Left ventricle myocardium superior (tissue), 1 donor: ENCODE measurements around the gene SPTBN5. TPM values are rescaled to one million over a fixed set of nuclear protein-coding genes. Genes with fewer than 3 reads are reported as not detected.

Experiments
- ATAC-seq: fragments of 200-7000 bp; cut with Tn5 transposase; one replicate; pipeline ENCODE4 v1.9.1; 2020; ENCODE audit warnings: mild to moderate bottlenecking, moderate library complexity
- DNase-seq: peaks from one replicate; pipeline ENCODE4 v3.0.0-alpha.2; 2020
- intact Hi-C: fragments of 100-400 bp; cut with micrococcal nuclease; formaldehyde crosslinking; loops from one replicate; pipeline ENCODE4 v1.11.0; 2022
- total RNA-seq: library from RNA; stranded (reverse); fragmentation: NEBNext Ultra II Directional; extraction: Animal tissue kit (Norgen Biotek cat#: 25700); gene quantifications from one replicate; pipeline ENCODE4 v1.2.1, GENCODE V29; 2021
- donor health status: DM: no; HTN: yes; CAD: no; lungs with severe emphysema.

SPTBN5 gene
- total RNA-seq, 1 donor from 2014 or later: 3.6 TPM

DNA sequence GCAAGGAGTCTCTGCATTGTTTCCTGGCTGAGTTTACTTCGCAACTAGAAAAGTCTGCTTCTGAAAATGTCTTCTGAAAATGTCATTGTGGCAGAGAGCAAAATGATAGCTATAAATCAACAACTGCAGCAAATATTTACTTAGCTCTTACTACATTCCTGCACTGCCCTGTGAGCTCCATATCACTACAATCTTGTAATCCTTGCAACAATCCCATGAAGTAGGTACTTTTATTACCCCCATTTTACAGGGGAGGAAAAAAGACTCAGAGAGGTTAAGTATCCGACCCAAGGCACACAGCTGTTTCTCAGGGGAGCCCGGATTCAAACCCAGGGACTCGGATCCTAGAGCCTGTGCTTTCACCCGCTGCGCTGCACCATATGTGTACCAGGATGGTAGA lies 34.2 kb upstream of the SPTBN5 start:
- no peak for ATAC-seq
- no peak for DNase-seq
- intact Hi-C loops: no loop called here

DNA sequence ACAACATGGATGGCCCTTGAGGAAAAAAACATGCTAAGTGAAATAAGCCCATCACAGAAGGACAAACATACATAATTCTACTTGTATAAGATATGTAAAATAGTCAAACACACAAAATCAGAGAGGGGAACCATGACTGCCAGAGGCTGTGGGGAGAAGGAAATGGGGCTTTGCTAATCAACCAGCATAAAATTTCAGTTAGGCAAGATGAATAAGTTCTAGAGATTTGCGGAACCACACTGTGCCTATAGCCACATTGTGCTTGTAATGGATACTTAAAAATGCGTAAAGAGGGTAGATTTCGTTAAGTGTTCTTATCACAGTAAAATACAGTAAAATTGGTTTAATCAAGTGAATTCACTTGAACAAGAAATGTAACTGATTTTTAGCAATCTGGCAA lies 33.7 kb upstream of the SPTBN5 start:
- DNase-seq (no peak), ATAC-seq (no peak)
- intact Hi-C loops: no loop called here

GRCh38 chr15:41926185-41927056 lies 32.6 kb upstream of the SPTBN5 start:
- intact Hi-C loops: no loop called here
- ATAC-seq: peak; percentile 29
- DNase-seq: no peak

DNA sequence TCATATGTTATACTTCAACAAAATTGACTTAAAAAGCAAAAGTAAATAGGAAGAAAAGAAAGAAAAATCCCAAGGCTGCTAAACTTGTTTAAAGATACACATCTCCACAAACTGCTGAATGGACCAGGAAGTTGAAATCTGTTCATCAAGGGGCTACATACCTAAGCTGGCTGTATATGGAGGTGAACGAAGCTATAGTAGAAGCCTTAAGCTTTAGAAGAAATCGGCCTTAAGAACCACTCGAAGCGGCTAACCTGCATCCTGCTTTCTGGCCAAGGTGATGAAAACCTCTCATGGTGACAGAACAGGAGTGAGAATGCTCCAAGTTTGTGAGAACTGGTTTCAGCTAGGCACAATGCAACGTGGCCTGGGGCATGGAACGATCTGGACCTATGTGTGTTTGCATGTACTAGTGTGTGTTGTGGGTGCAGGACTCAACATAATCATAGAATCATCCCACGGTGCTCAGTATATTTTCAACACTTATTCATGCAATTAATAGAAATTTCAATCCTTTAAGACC lies 31.3 kb upstream of the SPTBN5 start:
- intact Hi-C loops: no loop called here
- ATAC-seq (no peak), DNase-seq (no peak)

DNA sequence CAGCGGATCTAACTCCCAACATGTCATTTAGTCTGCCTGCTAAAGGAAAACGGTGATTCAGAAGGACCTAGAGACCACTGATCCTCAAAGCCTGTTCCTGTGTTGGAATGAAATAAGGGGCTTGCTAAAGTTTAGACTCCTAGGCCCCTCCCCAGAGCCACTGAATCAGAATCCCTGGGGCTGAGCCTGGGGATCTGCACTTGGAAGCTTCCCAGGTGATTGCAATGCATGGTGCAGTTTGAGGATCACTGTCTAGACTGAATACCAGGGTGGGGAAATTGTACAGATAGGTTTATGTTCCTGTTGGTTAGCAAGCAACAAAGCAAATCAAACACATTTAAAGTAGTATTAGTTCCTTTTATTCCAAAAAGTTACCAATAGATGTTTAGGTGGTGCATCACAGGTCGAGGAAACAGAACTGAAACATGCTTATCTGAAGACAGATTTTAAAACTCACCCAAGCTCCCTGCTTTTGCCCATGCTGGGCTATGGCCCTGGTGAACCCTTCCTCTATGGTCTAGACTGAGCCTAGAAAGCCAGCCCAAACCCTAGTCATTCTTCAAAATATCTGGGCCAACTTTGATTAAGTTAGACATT lies 29.6 kb upstream of the SPTBN5 start:
- no peak for DNase-seq
- no peak for ATAC-seq

DNA sequence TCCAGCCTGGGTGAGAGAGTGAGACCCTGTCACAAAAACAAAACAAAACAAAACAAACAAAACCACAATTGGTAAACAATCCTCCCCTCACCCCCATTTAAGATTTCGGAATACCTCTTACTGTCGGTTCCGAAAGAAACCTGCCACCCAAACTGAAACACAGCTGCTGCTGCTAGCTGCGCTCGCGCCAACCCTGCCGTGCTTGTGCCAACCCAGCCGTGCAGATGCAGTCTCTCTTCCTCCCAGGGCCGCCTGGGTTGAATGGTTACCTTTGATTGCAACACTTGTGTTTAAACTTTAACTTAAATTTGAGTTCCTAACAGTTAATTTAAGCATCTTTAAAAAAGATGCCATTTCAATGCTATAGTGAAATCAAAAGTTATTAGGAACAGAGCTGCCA lies 28.5 kb upstream of the SPTBN5 start:
- DNase-seq: peak; percentile 57
- ATAC-seq: no peak
- intact Hi-C loops: no loop called here

More for the DNA sequence above, 29.6 kb upstream of the SPTBN5 start:
- intact Hi-C loops: no loop called here

DNA sequence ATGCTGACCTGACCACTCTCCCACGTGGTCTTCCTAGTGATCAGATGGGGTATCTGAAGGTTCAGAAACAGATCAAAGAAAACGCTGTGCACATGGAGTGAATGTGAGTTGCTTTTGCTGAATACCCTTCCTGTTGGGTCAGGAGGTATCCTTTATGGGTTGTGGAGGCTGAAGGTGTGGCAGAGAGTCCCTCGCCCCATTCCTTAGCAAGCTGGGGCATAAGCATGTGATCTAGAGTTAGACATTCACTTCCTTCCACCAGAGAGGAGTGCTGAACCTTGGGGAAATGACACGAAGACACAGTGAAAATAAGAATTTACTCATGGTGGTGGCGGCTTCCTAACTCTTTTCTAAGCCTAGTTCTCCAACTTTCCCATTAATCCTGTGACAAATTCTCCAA lies 27.8 kb upstream of the SPTBN5 start:
- DNase-seq: no peak
- intact Hi-C loops: no loop called here
- no peak for ATAC-seq

DNA sequence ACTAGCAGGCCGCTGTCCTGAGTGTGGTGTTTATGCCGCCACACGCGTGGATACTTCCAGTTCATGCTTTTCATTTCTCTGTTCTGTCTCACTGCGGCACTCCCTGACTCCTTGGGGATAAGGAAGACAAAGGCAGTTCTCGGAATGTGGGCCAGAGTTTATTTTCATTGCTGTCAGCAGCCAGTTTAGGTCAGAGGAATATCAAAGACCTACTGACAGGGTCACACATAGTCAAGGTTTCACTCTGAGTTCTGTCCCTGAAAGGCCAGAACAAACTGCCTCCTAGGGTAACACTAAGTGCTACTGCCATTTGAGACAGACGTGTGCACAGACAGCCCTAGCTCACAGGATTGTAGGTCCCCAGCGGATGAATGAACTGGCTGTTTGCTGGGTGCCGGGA lies 27.3 kb upstream of the SPTBN5 start:
- intact Hi-C loops: no loop called here
- DNase-seq (no peak), ATAC-seq (peak; percentile 62)

DNA sequence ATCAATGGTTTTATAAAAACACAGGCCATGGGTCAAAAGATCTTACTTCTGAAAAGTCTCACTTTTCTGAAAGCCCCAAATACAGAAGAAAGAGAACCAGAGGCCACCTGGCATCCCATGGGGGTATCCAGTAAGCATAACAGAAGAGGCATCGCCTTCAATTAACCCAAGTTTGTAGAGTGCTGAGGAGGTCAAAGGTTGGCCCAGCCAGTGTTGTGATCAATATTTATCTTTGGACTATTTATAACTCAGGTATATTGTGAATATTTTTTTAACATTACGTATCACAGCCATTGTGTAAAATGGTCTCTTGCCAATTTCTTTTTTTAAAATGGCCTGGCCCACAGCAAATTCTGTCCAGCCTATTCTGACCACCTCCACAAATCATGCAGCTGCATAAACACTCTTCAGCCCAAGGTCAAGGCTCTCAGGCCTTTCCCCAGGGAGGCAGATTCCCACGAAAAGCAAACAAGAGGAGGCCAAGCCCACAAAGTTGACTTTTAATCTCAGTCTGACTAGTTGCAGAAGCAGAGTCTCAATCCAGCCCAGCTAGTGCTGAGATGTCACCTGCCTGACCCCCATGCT lies 26.2 kb upstream of the SPTBN5 start:
- no peak for DNase-seq
- intact Hi-C loops: no loop called here
- ATAC-seq: peak; percentile 45

DNA sequence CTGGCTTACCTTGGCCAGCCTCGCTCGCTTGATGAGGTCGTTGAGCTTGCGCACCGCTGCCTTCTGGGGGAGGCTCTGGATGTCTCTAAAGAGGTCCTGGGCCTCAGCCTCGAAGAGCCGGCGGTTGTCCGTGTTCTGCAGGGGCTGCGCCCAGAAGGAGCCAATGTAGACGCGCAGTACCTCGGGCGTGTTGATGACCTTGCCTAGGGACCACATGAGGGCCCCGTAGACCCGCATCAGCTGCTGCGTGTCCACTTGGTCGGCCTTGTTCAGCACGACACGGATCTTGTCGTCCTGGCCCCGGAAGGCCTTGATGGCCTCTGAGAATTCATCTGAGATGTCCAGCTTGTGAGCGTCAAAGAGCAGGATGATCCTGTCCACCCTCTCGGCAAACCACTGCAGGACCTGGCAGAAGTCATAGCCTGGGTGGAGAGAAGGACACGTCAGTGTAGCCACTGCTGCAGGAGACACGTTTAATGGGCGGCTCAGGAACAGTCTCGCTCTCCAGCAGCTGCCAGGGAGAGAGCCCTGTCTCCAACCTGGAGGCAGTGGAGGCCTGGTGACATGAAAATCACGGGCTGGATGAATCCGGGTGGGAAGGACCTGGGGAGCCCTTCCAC lies 25.5 kb upstream of the SPTBN5 start:
- intact Hi-C loops: no loop called here
- peak; percentile 53 for DNase-seq
- ATAC-seq: peak; percentile 18

DNA sequence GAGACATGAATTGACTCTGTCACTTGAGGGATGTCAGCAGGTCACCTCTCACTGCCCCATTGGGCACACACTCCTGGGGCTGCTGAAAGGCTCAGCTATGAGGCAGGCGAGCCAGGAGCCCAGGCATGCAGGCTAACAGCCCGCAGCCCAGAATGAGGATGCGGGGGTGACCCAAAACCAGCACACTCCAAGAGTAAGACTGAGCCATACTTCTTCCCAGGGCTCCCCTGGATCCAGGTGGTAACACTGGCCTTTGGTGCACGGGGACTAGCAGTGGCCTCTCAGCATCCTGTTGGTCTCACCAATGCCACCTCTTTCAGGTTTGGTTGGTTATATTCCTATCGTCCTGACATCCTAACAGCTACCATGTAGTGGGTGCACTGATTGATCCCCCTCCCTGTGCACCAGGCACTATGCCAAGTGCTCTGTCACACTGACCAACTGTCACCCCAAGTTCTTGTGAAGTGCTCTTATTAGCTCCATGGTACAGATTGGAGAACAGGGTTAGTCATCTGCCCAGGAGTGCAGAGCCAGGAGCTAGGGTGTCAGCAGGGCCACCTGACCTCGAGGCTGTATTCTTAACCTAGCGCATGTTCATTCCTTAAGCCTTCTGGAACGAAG lies 24.8 kb upstream of the SPTBN5 start:
- ATAC-seq (no peak), DNase-seq (no peak)
- intact Hi-C loops: no loop called here

- peak; percentile 79 for DNase-seq
- peak; percentile 62 for ATAC-seq
- intact Hi-C loops: no loop called here
Measured at GRCh38 chr15:41917767-41918430, 24.0 kb upstream of the SPTBN5 start.

DNA sequence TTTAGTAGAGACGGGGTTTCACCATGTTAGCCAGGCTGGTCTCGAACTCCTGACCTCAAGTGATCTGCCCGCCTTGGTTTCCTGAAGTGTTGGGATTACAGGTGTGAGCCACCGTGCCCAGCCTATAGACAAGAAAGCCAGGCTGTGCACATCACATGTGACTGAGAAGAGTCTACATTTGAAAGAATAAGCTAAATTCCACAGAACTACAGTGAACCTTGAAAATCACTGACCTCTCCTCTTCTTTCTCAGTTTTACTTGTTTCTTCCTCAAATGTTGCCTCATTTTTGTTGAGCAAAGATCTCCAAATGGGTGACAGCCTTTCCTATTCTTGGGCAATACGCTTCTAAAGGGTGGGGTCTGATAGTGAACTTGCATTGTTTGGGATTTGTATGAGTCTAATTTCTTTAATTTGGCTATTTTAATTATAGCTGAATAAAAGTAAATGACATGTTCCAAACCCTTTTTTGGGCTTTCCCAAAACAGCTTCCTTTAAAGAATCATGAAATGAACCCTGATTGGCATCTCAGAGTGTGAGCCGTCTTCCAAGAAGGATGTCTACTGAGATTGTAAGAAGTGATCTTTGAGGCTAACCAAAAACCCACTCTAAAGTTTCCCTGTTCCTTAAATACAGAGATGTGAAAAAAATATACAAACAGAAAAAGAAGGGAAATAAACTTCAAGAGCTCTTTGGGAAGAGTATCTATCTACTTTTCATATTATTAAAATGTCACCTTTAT lies 21.6 kb upstream of the SPTBN5 start:
- ATAC-seq (no peak), DNase-seq (no peak)
- intact Hi-C loops: no loop called here

DNA sequence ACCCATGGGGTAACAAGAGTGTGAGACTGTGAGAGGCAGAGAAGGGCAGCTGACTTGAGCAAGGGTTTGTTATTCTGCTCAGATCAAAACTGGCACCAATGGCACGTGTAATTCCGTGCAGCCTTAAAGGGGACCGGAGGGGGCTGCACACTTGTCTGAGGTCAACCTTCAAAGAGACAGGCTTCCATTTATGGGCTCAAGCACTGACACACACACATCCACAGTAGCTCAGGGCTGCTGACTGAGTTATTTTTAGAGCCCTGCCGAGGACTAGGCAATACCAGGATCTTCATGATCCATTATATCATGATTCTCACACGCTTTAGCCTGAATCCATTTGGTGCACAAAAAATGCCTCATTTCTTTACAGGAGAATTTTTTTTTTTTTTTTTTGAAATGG lies 20.6 kb upstream of the SPTBN5 start:
- intact Hi-C loops: no loop called here
- DNase-seq: no peak
- peak; percentile 70 for ATAC-seq

DNA sequence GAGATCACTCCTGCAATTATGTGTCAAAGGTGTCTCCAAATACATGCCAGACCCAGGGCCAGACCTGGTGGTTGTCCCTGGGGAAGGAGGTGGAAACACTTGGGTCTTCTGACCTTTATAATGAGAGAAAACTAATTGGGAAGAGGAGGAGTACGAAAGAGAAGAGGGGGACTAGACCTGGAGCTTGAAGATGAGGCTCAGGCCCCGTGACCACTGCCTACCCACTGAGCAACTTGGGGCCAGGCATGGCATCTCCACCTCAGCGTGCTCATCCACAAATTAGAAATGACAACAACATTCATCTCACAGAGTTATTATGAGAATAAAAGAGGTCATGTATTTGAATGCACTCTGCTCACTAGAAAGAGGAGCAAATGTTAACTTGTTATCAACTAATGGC lies 19.4 kb upstream of the SPTBN5 start:
- intact Hi-C loops: no loop called here
- ATAC-seq (no peak), DNase-seq (no peak)

- DNase-seq: no peak
- no peak for ATAC-seq
- intact Hi-C loops: no loop called here
Measured at GRCh38 chr15:41911691-41912345, 18.0 kb upstream of the SPTBN5 start.

- ATAC-seq (peak; percentile 35), DNase-seq (peak; percentile 52)
Measured at GRCh38 chr15:41908736-41909461, 15.0 kb upstream of the SPTBN5 start.

More at GRCh38 chr15:41908736-41909461, 15.0 kb upstream of the SPTBN5 start:
- intact Hi-C loops: no loop called here
